Neural cell (in vitro differentiated cells): Measurements from ENCODE around the gene SESN1. TPM values are rescaled to one million over a fixed set of nuclear protein-coding genes. Genes with fewer than 3 reads are reported as not detected.
"Not testable (repeated sequence)": the region's sequence is repeated elsewhere in the genome, so short reads cannot be mapped to it uniquely, and the experiment has no call there.

Source experiments
- H2AFZ ChIP-seq: fragments of 200-600, 300-800 bp; sonication (generic), shearing (Covaris generic); 2 replicates; pipeline ENCODE4 v1.6.0; 2014; ENCODE audit warnings: low read depth, mild to moderate bottlenecking, antibody characterized with exemption, low read length, moderate library complexity
- H3F3A ChIP-seq: fragments of 200-600 bp; shearing (Covaris generic); 2 replicates; pipeline ENCODE4 v1.6.1; 2016; ENCODE audit warnings: mild to moderate bottlenecking, moderate library complexity, mixed read lengths, antibody characterized with exemption, low read length; ENCODE audit not compliant: insufficient read depth, poor library complexity, severe bottlenecking
- H3K27ac ChIP-seq: fragments of 200-600, 300-800 bp; sonication (generic), shearing (Covaris generic); 2 replicates; pipeline ENCODE4 v1.5.1; 2014; ENCODE audit warnings: mild to moderate bottlenecking, low read length, moderate library complexity
- H3K27me3 ChIP-seq: fragments of 300-800, 200-600 bp; sonication (generic), shearing (Covaris generic); 2 replicates; pipeline ENCODE4 v1.6.0; 2014; ENCODE audit warnings: mild to moderate bottlenecking, low read depth, low read length, moderate library complexity; ENCODE audit not compliant: insufficient read depth
- H3K36me3 ChIP-seq: fragments of 300-800, 200-600 bp; sonication (generic), shearing (Covaris generic); 2 replicates; pipeline ENCODE4 v1.5.1; 2014; ENCODE audit warnings: mild to moderate bottlenecking, antibody characterized with exemption, low read length, moderate library complexity; ENCODE audit not compliant: insufficient read depth
- H3K4me2 ChIP-seq: fragments of 300-800, 200-600 bp; sonication (generic), shearing (Covaris generic); 2 replicates; pipeline ENCODE4 v1.6.0; 2014; ENCODE audit warnings: mild to moderate bottlenecking, low read length
- H3K4me3 ChIP-seq: fragments of 300-800, 200-600 bp; sonication (generic), shearing (Covaris generic); 2 replicates; pipeline ENCODE4 v1.5.1; 2014; ENCODE audit warnings: mild to moderate bottlenecking, low read length, moderate library complexity
- H3K79me2 ChIP-seq: fragments of 200-600 bp; shearing (Covaris generic); replicated peaks from 2 replicates; pipeline ENCODE4 v1.6.0; 2014; ENCODE audit warnings: mild to moderate bottlenecking, low read length, moderate library complexity; ENCODE audit not compliant: insufficient read depth
- H3K9ac ChIP-seq: fragments of 300-800, 200-600 bp; sonication (generic), shearing (Covaris generic); 2 replicates; pipeline ENCODE4 v1.6.1; 2016; ENCODE audit warnings: mild to moderate bottlenecking, low read length, mixed read lengths
- H3K9me2 ChIP-seq: fragments of 200-600 bp; shearing (Covaris generic); 2 replicates; pipeline ENCODE4 v1.6.1; 2016; ENCODE audit warnings: mild to moderate bottlenecking, low read length, mixed read lengths; ENCODE audit not compliant: insufficient read depth
- H3K9me3 ChIP-seq: fragments of 200-600, 300-800 bp; sonication (generic), shearing (Covaris generic); 2 replicates; pipeline ENCODE4 v1.6.1; 2016; ENCODE audit warnings: mild to moderate bottlenecking, mixed run types, low read length, moderate library complexity, mixed read lengths
- H4K20me1 ChIP-seq: fragments of 200-600 bp; shearing (Covaris generic); 2 replicates; pipeline ENCODE4 v1.6.1; 2016; ENCODE audit warnings: mild to moderate bottlenecking, mixed run types; ENCODE audit not compliant: insufficient read depth
- CTCF ChIP-seq: fragments of 450-650 bp; IDR thresholded peaks from 2 replicates; pipeline ENCODE4 v1.5.1; 2014; ENCODE audit warnings: antibody characterized with exemption, mild to moderate bottlenecking, moderate library complexity; ENCODE audit not compliant: poor library complexity, severe bottlenecking
- EP300 ChIP-seq: fragments of 450-650 bp; conservative IDR thresholded peaks from 2 replicates; pipeline ENCODE4 v1.6.1; 2014; ENCODE audit warnings: antibody characterized with exemption, mild to moderate bottlenecking, moderate library complexity; ENCODE audit not compliant: poor library complexity, severe bottlenecking
- EZH2 ChIP-seq: fragments of 200-600, 300-800 bp; shearing (Covaris generic), sonication (generic); IDR thresholded peaks from 2 replicates; pipeline ENCODE4 v1.6.1; 2014; ENCODE audit warnings: antibody characterized with exemption, low read length, borderline replicate concordance, mild to moderate bottlenecking; ENCODE audit not compliant: insufficient read depth, poor library complexity, severe bottlenecking
- MXI1 ChIP-seq: fragments of 450-650 bp; conservative IDR thresholded peaks from 2 replicates; pipeline ENCODE4 v1.6.1; 2014; ENCODE audit warnings: antibody characterized with exemption, mild to moderate bottlenecking; ENCODE audit not compliant: poor library complexity, severe bottlenecking
- POLR2AphosphoS5 ChIP-seq: IDR thresholded peaks from 2 replicates; pipeline ENCODE4 v1.6.1; 2012
- RAD21 ChIP-seq: fragments of 450-650 bp; conservative IDR thresholded peaks from 2 replicates; pipeline ENCODE4 v1.6.1; 2014; ENCODE audit warnings: antibody characterized with exemption, mild to moderate bottlenecking, moderate library complexity
- REST ChIP-seq: IDR thresholded peaks from 2 replicates; pipeline ENCODE4 v1.6.1; 2012; ENCODE audit warnings: borderline replicate concordance
- SMC3 ChIP-seq: fragments of 450-650 bp; conservative IDR thresholded peaks from 2 replicates; pipeline ENCODE4 v1.6.1; 2014; ENCODE audit warnings: antibody characterized with exemption, mild to moderate bottlenecking, moderate library complexity; ENCODE audit not compliant: poor library complexity
- TAF1 ChIP-seq: IDR thresholded peaks from 2 replicates; pipeline ENCODE4 v1.6.1; 2012; ENCODE audit warnings: low read depth
- polyA plus RNA-seq: library from polyadenylated mRNA; depleted of rRNA; stranded (reverse); fragments of >200 nt; gene quantifications from 2 replicates; pipeline ENCODE4 v1.2.3, GENCODE V29; 2014

The SESN1 gene
- polyA plus RNA-seq, 1 donor from 2014 or later = 46.4 TPM

- Histone ChIP-seq H2AFZ (no peak overlapping the region), H3K4me2 (no peak overlapping the region), H3F3A (no peaks in the 10 kb centered on the region), H3K36me3 (no peaks in the 10 kb centered on the region), H3K27me3 (no peaks in the 10 kb centered on the region), H4K20me1 (no peaks in the 10 kb centered on the region), H3K27ac (no peak overlapping the region), H3K79me2 (peaks cover 30% of the 10 kb centered on the region), H3K4me3 (no peak overlapping the region), H3K9ac (no peak overlapping the region), H3K9me3 (no peaks in the 10 kb centered on the region), H3K9me2 (no peaks in the 10 kb centered on the region)
- no peak for TF ChIP-seq REST
- no peak for TF ChIP-seq POLR2AphosphoS5
- no peak for TF ChIP-seq RAD21
- TF ChIP-seq TAF1 = no peak
- no peak for TF ChIP-seq MXI1
- TF ChIP-seq EZH2 = no peak
- TF ChIP-seq CTCF = no peak
- no peak for TF ChIP-seq EP300
- TF ChIP-seq SMC3 = no peak
Measured at GRCh38 chr6:109118337-109118736, 23.7 kb upstream of the SESN1 start.

- Histone ChIP-seq H3K9ac (no peak overlapping the region), H3K4me2 (no peak overlapping the region), H2AFZ (no peak overlapping the region), H3F3A (no peaks in the 10 kb centered on the region), H3K9me2 (no peaks in the 10 kb centered on the region), H3K4me3 (no peak overlapping the region), H3K36me3 (no peaks in the 10 kb centered on the region), H3K79me2 (peaks cover 24% of the 10 kb centered on the region), H3K27ac (no peak overlapping the region), H3K27me3 (no peaks in the 10 kb centered on the region), H4K20me1 (no peaks in the 10 kb centered on the region), H3K9me3 (no peaks in the 10 kb centered on the region)
- TF ChIP-seq REST = no peak
- TF ChIP-seq EP300 = no peak
- no peak for TF ChIP-seq MXI1
- no peak for TF ChIP-seq CTCF
- no peak for TF ChIP-seq TAF1
- no peak for TF ChIP-seq RAD21
- no peak for TF ChIP-seq SMC3
- no peak for TF ChIP-seq EZH2
- TF ChIP-seq POLR2AphosphoS5 = no peak
Measured at GRCh38 chr6:109117346-109118035, 22.8 kb upstream of the SESN1 start.

GRCh38 chr6:109112663-109113062 lies 18.0 kb upstream of the SESN1 start:
- not testable (repeated sequence) for H3K4me2 ChIP-seq, H3K27me3 ChIP-seq, H3K9me2 ChIP-seq, H3K4me3 ChIP-seq, H2AFZ ChIP-seq, H3F3A ChIP-seq, H3K9ac ChIP-seq, H3K36me3 ChIP-seq, H4K20me1 ChIP-seq, H3K27ac ChIP-seq, H3K9me3 ChIP-seq
- peaks cover 16% of the 10 kb centered on the region for H3K79me2 ChIP-seq
